Stimulated activated CD4-positive, alpha-beta T cell treated with anti-CD3 and anti-CD28 coated beads, Interleukin-1b, Interleukin-23, amount 100 ng/mL, for 4 hours (primary cell): ENCODE results near the gene PDE1C.

ENCODE experiments used
- DNase-seq, 2 donors: peaks; one replicate each; pipeline ENCODE4 v3.0.0-alpha.2; 2020; ENCODE audit warnings: low read depth in 2 of 2

Gene PDE1C

DNA sequence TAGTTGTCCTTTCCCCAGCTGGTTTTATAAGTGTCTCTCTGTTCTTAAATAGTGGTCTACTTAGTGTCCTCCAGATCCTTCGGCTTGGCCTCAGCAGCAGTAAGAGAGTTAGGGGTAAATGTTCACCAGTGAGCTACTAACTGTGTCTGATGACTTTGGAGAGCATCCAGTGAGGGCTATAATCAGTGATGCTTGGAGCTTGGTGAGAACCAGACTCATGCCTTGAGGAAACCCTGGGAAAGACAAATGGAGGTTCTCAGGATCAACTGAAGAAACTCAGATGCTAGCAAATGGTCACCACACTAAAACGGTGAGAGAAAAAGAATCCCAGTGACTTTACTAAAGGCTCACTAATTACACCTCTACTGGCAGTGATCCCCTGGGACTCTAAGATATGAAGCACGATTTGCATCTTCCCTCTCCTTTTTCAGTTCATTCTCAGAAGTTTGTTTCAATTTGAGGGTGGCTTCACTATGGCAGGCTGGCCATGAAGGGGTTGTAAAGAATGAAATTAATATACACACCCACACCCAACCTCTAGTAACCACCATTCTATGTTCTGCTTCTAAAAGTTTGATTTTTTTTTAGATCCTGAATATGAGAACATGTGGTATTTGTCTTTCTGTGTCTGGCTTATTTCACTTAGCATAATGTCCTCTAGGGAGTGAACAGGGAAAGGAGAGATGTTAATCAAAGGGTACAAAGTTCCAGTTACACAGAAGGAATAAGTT, 177.9 kb downstream of the PDE1C start:
- no peak for DNase-seq

DNA sequence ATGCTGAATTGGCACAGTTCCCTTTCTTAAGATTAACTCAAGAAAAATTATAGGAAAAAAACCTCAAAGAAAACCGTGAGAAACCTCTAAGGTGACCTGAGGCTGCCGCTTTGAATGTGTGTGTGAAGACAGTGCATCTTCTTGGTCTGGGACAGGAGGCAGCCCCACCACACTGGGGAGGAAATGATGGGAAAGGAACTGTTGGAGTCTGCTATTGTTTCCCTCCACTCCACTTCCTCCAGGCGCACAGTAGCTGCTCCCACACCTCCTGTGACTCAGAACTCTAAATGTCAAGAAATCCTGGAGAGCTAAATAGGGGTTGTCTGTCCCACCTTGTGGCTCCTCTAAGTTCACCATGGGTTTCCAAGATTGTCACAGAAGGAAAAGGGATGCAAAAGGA, 179.4 kb downstream of the PDE1C start:
- DNase-seq = no peak

DNA sequence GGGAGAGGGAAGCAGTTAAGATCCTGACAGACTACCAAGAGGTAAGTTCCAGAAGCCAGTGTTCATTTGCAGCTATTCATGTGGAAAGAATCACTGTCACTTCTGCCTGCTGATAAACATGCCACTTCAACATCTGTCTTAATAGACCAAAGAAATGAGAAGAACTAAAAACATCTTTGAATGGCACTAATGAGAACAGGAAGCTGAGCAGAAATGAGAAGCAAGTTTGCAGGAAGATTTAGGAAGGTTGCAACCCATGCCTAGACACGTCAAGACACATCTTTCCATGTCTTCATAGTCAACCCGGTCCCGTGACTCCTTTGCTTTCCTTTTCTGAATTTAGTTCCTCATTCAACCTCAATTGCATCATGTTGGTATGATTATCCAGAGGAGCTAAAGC, 180.0 kb downstream of the PDE1C start:
- no peak for DNase-seq

DNA sequence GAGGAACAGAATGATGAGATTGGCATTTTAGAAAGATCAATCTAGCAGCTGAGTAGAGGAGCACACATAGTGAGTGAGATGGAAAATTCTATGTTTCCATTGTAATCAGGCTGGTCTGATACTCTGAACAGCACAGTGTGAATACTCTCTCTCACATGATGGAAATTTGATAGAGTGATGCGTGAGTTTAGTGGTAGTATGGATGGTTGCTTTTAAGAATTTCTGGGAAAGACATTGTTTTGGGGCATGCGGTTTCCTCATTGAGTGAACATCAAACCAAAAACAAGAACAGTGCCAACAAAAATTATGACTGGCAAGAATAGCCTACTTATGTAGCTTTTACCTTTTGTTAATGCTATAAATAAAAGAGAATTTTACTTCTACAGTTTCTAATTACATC, 183.2 kb downstream of the PDE1C start:
- no peak for DNase-seq

DNA sequence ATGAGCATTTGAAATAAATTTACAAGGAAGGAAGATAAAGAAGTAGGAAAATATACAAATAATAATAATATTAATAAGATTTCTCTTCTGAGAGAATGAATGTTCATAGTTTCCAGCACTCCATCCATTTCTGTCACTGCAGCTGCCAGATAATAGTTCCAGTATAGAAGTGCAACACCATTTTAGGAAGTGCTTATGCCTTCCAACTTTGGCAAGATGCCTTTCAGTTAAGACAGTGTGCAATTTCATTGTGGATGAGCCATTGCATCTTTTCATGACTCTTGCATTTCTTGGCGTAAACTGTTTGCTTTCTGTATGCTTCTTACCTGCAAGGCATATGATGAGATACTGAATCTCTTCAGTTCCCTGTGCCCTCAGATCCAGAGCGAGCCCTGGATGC, 185.0 kb downstream of the PDE1C start:
- DNase-seq = no peak

DNA sequence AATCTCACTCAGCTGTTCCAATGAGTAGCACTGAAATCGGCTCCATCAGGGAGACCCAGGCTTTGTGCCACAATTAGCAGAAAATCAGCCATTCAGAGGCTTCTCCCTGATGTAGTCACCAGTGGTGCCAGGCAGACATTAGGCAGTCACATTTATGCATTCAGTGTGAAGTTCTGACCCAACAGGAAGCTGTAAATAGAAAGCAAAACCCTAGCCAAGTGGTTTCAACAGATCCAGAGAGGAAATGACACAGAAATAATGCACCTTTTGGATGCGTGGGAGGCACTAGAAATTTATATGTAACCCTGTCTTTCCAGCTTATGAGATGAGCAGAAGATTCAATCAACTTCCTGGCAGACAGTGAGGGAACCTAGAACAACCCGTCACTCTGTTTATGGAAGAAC, 186.4 kb downstream of the PDE1C start:
- DNase-seq = no peak

DNA sequence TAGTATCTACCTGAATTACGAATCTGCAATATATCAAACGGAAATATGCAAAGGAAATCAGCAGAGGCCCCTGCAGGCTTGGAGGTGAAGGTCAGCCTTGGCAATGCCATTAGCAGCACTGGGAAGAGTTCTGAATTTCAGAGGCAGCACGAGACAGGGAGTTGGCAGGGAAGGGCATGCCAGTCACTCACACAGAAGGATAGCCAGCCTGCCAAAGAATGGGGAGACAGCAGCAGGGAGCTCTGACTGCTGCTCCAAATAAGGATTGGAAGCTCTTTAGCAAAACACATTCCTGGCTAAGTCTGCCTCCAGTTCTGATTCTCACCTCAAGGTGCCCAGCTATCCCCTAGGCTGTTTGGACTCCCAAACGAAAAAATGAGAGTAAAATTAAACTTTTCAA, 188.0 kb downstream of the PDE1C start:
- no peak for DNase-seq

DNA sequence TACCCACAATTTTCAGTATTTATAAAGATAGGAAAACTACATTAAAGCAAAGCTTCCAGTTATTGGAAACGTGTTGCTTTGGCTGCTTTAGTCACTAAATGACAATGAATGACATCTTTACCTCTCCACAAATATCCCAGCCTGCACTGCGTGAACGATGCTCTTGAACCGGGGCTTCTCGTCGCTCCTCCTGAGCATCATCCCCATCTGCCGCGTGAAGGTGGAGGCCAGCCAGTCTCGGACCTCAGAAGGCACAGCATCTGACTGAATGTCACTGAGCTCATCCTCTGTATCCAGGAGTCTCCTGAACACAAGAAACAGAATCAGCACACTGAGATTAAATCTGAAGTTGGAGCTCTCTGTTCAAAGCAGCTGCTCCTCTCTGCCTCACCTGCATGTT, 191.3 kb downstream of the PDE1C start:
- no peak for DNase-seq

DNA sequence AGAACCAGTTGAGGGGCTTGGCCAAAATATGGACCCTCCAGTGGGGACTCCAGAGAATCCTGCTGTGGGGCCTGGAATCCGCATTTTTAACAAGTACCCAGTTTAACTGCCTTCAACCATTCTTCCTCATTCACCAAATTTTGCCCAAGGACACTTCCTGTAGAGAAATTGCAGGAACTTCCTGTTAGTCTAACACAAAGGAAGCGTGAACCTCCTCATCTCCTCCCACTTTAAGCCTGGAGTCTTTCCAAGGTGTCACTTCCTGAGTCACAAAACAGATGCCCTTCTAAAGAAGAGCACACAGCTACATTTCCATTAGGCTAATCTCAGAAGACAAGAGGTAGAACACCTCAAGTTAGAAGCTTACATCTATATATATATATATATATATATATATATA, 194.8 kb downstream of the PDE1C start:
- DNase-seq = no peak

DNA sequence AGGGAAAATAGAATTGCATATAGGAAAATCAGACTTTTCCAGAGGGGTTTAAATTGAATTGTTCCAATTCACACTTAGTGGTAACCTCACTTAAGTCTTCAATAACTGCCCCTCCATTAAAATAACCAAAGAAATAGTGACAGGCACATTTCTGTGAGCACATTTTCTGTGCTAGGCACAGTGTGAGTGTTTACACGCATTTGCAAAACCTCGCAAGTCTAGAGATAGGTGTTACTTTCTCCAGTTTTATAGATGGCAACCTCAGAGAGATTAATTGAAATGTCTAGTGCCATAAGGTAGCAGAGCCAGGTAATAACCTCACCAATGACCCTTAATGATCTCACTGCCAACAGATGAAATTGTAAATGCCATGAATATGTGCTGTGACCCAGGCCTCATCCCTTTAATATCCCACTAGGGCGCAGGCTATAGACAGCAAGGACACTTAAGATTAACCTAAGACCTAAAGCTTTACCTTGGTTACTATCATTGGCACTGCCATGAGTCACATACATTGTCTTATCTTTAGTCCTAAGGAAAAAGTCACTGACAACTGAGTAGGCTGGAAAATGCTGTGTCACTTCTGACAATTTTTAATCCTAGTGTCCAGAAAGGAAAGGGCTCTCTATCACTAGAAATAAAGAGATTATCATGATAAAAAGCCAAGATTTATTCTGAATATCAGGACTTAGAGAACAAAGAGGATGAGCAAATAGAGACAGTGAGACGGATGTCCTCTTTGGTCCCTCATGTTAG, 195.4 kb downstream of the PDE1C start:
- no peak for DNase-seq

DNA sequence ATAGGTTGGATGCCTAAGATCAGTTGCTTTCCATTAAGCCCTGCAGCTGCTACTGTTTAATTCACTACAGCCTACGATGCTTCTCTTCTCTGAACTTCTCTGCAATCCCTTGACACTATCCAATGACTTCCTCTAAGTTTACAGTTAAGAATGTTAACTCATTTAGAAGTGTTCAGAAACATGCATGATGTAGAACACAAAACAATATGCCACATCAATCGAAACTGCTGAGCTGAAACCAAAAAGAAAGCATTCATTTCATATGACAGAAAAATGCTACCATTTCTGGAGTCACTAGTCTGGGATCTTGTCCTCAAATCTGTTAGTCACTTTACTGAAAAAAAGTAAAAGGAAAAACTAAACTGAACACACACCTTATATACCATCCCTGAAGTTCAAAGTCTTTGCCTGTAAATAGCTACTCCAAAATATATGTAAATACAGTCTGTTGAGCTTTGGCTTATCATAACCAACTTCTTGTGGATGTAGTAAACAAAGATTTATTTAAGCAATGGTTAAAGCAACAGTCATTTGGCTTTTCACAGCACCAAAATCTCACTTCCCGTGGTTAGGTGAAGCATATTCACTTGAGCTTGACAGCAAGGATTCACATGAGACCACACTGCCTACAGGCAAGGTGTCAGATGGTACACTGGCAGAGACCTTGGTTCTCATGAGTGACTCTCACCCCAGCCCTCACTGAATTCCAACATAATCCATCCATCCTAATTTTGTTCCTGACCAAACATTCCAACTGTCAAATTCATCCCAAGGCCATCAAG, 196.2 kb downstream of the PDE1C start:
- no peak for DNase-seq

DNA sequence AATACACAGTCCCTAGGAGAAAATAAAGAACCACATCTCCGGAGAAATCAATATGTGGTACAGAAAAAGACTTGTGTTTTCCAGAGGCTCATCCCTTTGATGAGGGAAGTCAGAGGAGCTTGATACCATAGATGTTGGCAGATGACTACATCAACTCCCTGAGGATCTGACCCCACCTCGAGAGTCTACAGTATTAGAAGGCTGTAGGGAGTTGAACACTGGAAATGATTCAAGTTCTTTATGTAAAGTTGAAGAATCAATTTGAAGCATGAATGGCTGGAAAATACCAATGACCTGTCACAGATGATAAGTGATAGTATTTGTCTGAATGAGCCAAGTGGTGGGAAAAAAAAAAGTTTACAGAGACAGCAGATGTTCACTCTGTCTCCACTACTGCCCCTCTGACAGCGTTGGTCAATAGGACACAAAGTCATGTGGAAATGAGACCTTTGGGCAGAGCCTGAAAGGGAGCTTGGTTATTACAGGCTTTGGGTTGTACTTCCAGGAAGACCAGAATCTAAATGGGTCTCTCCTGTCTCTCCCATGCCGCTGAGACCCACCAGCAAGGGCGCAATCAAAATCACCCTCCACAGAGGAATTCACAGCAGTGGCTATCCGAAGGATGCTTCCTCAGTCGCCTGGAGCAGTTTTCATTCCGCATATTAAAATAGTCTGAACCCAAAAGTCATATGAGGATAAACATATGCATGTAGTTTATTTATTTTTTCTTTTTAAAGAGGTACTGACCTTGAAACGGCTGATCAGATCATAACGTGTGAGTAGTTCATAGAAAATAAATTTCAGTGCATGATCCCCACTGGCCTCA, 197.4 kb downstream of the PDE1C start:
- no peak for DNase-seq

DNA sequence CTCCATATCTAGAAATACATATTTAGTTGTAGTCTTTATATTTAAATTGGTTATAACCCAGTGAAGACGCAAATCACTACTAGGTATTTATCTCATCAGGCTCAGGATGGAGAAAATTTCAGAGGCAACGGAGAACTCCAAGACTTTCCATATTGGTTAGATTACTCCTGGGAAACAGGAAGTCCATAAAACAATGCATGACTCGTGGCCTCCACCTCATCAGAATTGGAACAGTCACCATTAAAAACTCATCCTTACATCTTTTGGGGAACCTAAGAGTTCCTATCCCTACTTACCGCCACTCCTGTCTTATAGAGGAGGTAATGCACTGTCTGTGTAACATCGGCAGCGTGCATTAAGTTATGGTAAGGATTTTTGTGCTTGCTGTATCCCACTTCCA, 205.6 kb downstream of the PDE1C start:
- DNase-seq = no peak

DNA sequence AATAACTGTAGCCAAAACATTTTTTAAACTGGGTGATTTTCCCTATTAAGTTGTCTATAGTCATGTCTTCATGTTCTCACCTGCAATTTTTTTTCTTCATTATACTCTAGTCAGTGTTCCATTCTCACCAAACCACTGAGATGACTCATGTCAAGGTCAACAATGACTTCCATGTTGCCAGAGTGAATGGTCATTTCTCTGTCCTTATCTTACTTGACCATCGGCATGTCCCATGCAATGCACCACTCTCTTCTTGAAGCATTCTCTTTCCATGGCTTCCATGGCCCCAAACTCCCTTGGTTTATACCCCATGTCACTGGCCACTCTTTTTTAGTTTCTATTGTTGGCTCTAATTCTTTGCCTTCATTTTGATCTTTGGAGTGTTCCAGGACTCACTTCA, 209.3 kb downstream of the PDE1C start:
- DNase-seq = no peak

DNA sequence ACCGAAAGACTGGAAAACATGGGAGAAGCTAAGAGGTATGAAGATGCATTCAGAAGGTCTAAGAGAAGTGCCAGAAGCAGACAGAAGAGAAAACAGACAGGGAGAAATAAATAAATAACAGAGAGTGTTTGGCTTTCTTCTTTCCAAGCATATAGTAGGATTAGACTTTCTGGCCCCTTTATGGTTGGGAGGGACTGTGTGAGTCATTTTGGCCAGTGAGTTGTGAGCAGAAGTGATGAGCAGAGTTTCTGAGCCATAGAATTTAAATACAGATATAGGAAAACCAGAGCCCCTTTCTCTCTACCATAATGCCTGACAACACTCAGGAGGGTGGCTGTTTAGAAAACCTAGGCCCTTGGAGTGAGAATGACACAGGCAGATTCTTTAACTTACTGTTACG, 212.2 kb downstream of the PDE1C start:
- no peak for DNase-seq

DNA sequence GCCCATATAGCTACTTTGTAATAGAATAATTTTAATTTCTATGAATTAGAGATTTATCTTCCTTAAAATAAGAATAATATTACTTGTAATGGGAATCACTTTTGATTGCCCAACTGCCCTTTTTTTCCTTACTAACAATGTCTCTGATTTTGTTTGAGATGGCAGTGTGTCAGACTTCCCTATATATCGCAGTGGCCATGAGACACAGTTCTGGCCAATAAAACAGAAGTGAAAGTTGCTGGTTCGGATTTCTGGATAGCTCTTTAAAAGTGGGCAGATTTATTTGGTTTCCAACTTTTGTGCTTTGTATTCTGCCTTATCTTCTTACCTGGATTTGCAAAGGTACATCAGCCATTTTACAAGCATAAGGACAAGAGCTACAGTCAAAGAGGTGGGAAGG, 213.0 kb downstream of the PDE1C start:
- no peak for DNase-seq

DNA sequence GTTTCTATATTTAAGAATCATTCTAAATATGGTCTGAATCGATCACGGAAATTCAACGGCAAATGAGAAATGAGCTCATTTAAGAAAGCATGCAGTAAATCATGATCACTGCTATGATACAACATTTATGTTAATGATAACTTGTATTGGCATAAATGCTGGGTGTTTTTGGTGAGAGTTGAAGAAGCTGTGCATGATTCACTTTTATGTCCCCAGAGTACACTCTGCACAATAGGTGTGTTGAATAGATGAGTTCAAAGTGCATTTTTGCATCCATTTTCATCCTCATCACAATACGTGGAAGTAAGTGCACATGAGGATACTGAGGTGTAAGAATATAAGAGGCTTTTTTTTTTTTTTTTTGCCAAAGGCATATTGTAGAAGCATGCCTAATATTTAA, 213.9 kb downstream of the PDE1C start:
- no peak for DNase-seq

DNA sequence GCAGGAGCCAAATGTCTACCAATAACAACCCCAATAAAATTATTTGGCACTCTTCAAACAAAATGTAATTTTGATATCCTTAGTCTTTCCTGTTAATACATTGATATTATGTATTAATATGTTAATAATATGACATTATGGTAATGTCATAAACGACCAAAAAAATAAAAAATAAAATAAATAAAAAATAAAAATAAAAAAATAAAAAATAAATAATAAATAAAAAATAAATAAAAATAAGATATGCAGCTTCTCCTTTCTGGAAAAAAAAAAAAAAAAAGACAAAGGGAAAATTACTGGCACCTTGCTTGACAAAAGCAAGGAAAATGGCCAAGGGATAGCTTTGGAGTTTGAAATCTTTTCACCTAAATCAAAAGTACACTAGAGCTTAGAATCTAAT, 214.7 kb downstream of the PDE1C start:
- DNase-seq = no peak

DNA sequence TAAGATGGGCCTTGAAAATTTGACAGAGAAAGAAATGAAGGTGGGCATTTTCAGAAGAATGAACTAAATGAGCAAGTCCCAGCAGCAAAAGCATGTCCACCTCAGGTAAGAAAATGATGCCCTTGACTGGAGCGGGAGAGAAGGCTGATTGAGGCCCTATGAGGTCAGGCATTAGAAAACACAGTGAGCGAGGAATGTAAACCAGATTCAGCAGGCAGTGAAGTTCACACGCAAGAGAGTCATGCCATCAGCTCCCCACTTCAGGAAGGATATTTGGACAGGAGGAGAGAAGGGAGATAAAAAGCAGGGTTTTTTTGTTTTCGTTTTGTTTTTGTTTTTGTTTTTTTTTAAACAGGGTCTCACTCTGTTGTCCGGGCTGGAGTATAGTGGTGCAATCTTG, 216.8 kb downstream of the PDE1C start:
- DNase-seq = no peak

DNA sequence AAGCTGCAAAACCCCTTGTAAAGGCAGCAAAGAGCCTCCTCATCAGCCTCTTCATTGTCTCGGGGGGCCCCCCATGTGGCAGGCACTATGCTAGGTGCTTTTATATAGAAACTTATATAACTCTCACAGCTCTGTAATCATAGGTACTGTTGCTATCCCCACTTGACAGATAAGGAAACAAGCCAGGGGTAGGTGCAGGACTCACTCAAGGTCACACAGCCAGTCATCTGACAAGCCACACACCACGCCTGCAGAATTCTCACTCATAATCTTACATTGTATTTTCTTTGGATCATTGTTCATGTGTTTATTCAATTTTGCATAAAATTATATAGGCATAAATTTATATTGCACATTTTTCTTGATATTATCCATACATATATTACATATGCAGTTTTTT, 217.7 kb downstream of the PDE1C start:
- DNase-seq = no peak

DNA sequence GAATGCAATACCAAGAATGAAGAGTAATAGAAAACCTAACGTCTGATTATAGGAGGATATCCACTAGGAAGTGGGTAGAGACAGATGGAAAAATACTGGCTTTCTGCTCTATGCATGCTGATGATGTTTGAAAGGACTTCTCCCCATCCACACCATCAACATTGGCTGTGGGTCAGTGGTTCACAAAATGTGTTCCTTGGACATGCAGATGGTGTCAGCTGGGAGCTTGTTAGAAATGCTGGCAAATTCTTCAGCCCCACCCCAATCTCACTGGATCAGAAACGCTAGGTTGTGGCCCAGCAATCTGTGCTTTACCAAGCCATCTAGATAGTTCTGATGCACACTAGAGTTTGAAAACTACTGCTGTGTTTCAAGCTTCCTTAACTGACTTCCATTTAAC, 219.1 kb downstream of the PDE1C start:
- DNase-seq = no peak

DNA sequence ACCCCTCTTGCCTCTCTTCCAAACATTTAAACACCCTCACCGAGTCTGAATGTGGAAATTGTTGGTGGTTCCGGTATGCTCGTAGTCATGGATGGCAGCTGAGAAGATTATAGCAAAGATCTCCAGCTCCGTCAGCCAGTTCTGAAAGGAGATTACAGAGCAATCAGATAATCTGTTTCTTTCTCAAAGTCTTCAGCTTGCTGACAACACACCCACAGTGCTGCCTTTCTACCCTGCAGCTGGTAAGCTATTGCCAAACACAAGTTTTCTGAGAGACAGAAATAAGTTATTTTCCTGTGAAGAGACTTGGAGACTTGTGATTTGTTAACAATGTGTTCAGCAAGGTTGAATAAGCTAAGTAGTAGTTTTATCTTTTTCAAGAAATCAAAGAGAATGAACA, 219.6 kb downstream of the PDE1C start:
- DNase-seq = no peak
